CD14-positive monocyte (primary cell): ENCODE data around the gene RANBP17. TPM values are rescaled to one million over a fixed set of nuclear protein-coding genes. Genes with fewer than 3 reads are reported as not detected.

Source experiments
- DNase-seq, 3 donors: peaks; one replicate each; pipeline ENCODE4 v3.0.0-alpha.2; 2011 to 2022
- H2AFZ ChIP-seq: 2 replicates; pipeline ENCODE4 v1.6.0; 2012; ENCODE audit warnings: mild to moderate bottlenecking, low read depth, low read length, inconsistent platforms; ENCODE audit not compliant: insufficient read depth, poor library complexity, severe bottlenecking
- H3K27ac ChIP-seq, 2 donors: 1 replicate in 1 of 2; 2 replicates in 1 of 2; pipeline ENCODE4 v1.5.1; 2012 to 2013; ENCODE audit warnings: low read length in 2 of 2, control low read depth in 1 of 2, inconsistent platforms in 1 of 2, low read depth in 1 of 2, mild to moderate bottlenecking in 1 of 2
- H3K27me3 ChIP-seq, 2 donors: one replicate each; pipeline versions ENCODE4 v1.6.0 to v1.6.1; 2011 to 2013; ENCODE audit warnings: low read length in 2 of 2; ENCODE audit not compliant: control insufficient read depth in 2 of 2, insufficient read depth in 2 of 2
- H3K36me3 ChIP-seq, 2 donors: replicated peaks in 1 of 2; 1 replicate in 1 of 2; 2 replicates in 1 of 2; pipeline versions ENCODE4 v1.5.1 to v1.6.1; 2012 to 2013; ENCODE audit warnings: low read length in 2 of 2, control low read depth in 1 of 2, inconsistent platforms in 1 of 2, mild to moderate bottlenecking in 1 of 2; ENCODE audit not compliant: insufficient read depth in 2 of 2, control insufficient read depth in 1 of 2
- H3K4me1 ChIP-seq, 2 donors: 1 replicate in 1 of 2; 2 replicates in 1 of 2; pipeline versions ENCODE4 v1.5.1 to v1.6.1; 2012 to 2013; ENCODE audit warnings: low read length in 2 of 2, control low read depth in 1 of 2, inconsistent platforms in 1 of 2, mild to moderate bottlenecking in 1 of 2, moderate library complexity in 1 of 2; ENCODE audit not compliant: insufficient read depth in 2 of 2, control insufficient read depth in 1 of 2
- H3K4me2 ChIP-seq: replicated peaks from 2 replicates; pipeline ENCODE3; 2012; ENCODE audit warnings: low read length, moderate library complexity, mild to moderate bottlenecking; ENCODE audit not compliant: poor library complexity, severe bottlenecking; ENCODE audit errors: extremely low read depth
- H3K4me3 ChIP-seq, 3 experiments: fragments of 200-600 bp in 1 of 3; sonication (generic) in 1 of 3; replicated peaks in 1 of 3; 1 replicate in 2 of 3; 2 replicates in 1 of 3; pipeline ENCODE4 v1.5.1; 2011 to 2013; ENCODE audit warnings: low read length in 3 of 3, mild to moderate bottlenecking in 3 of 3, control low read depth in 2 of 3, low read depth in 2 of 3, inconsistent platforms in 1 of 3, moderate library complexity in 1 of 3
- H3K79me2 ChIP-seq: 2 replicates; pipeline ENCODE4 v1.6.0; 2012; ENCODE audit warnings: mild to moderate bottlenecking, control low read depth, inconsistent platforms, low read length, moderate library complexity; ENCODE audit not compliant: insufficient read depth
- H3K9ac ChIP-seq: 2 replicates; pipeline ENCODE4 v1.6.0; 2017; ENCODE audit warnings: low read length, mild to moderate bottlenecking; ENCODE audit not compliant: insufficient read depth, poor library complexity, severe bottlenecking
- H3K9me3 ChIP-seq, 2 donors: replicated peaks in 1 of 2; 1 replicate in 1 of 2; 2 replicates in 1 of 2; pipeline versions ENCODE4 v1.5.1 to v1.6.1; 2012 to 2013; ENCODE audit warnings: low read length in 2 of 2, control low read depth in 1 of 2; ENCODE audit not compliant: control insufficient read depth in 1 of 2, insufficient read depth in 1 of 2
- H4K20me1 ChIP-seq: 2 replicates; pipeline ENCODE4 v1.6.0; 2012; ENCODE audit warnings: mild to moderate bottlenecking, low read length, control low read depth, moderate library complexity; ENCODE audit not compliant: insufficient read depth
- H3K27ac Mint-ChIP-seq, 7 donors: one replicate each; pipeline ENCODE4 v1.8.0; 2020; ENCODE audit warnings: mild to moderate bottlenecking in 7 of 7, mixed read lengths in 7 of 7, moderate library complexity in 6 of 7, inconsistent platforms in 2 of 7
- H3K27me3 Mint-ChIP-seq, 3 donors: one replicate each; pipeline ENCODE4 v1.8.0; 2021 to 2022; ENCODE audit warnings: low read depth in 3 of 3, mild to moderate bottlenecking in 3 of 3, mixed read lengths in 3 of 3, moderate library complexity in 3 of 3, inconsistent platforms in 1 of 3
- H3K36me3 Mint-ChIP-seq, 2 donors: one replicate each; pipeline ENCODE4 v1.8.0; 2020; ENCODE audit warnings: mixed read lengths in 2 of 2, inconsistent platforms in 1 of 2, mild to moderate bottlenecking in 1 of 2
- H3K4me1 Mint-ChIP-seq: one replicate; pipeline ENCODE4 v1.8.0; 2020; ENCODE audit warnings: mild to moderate bottlenecking, mixed read lengths
- H3K4me3 Mint-ChIP-seq, 2 donors: one replicate each; pipeline ENCODE4 v1.8.0; 2020; ENCODE audit warnings: mild to moderate bottlenecking in 2 of 2, mixed read lengths in 2 of 2, moderate library complexity in 1 of 2
- H3K9me3 Mint-ChIP-seq, 7 donors: one replicate each; pipeline ENCODE4 v1.8.0; 2020 to 2022; ENCODE audit warnings: mixed read lengths in 7 of 7, mild to moderate bottlenecking in 6 of 7, moderate library complexity in 6 of 7, inconsistent platforms in 2 of 7
- CTCF ChIP-seq: fragments of 200-600 bp; IDR thresholded peaks from one replicate; pipeline ENCODE4 v1.8.0; 2022; ENCODE audit warnings: antibody characterized with exemption, mild to moderate bottlenecking
- WGBS: methylation state at CpG from one replicate; pipeline ENCODE4 v1.1.5; 2013; ENCODE audit warnings: missing lambda C conversion rate; ENCODE audit not compliant: insufficient coverage; 5-methylcytosine and 5-hydroxymethylcytosine counted together
- intact Hi-C, 2 donors: fragments of 100-400 bp; cut with micrococcal nuclease; formaldehyde crosslinking; loops; one replicate each; pipeline versions ENCODE4 v1.15.0 to v1.15.1; 2023
- polyA plus RNA-seq, 3 donors: library from polyadenylated mRNA; depleted of rRNA in 1 of 3; unstranded in 2 of 3; stranded (reverse) in 1 of 3; fragments of 300-500 nt in 2 of 3; fragments of >200 nt in 1 of 3; fragmentation: Illumina TruSeq in 2 of 3; gene quantifications; 1 replicate in 2 of 3; 2 replicates in 1 of 3; pipeline ENCODE4 v1.2.3, GENCODE V29; 2012 to 2021

The RANBP17 gene
- polyA plus RNA-seq, 3 donors = 0.07 to 0.13 TPM; not detected in 1

- intact Hi-C loops = no loop called here
- no peak overlapping the region for H2AFZ ChIP-seq
- no peak overlapping the region for H3K9ac ChIP-seq
- no peaks in the 10 kb centered on the region for H3K4me1 ChIP-seq
- H3K27ac ChIP-seq = no peak overlapping the region
- no peaks in the 10 kb centered on the region for H4K20me1 ChIP-seq
- no peak for TF ChIP-seq CTCF
- H3K4me1 Mint-ChIP-seq = no peaks in the 10 kb centered on the region
- H3K9me3 ChIP-seq = no peaks in the 10 kb centered on the region
- no peaks in the 10 kb centered on the region for H3K27me3 ChIP-seq
- no peaks in the 10 kb centered on the region for H3K27me3 Mint-ChIP-seq
- H3K4me2 ChIP-seq = no peak overlapping the region
- peaks cover 0 to 5% (median 0%) of the 10 kb centered on the region in 7 donors for H3K9me3 Mint-ChIP-seq
- no peaks in the 10 kb centered on the region for H3K36me3 Mint-ChIP-seq
- no peaks in the 10 kb centered on the region for H3K36me3 ChIP-seq
- no peak overlapping the region for H3K27ac Mint-ChIP-seq
- DNase-seq = no peak
- H3K4me3 Mint-ChIP-seq = no peak overlapping the region
- no peak overlapping the region for H3K4me3 ChIP-seq
- no peaks in the 10 kb centered on the region for H3K79me2 ChIP-seq
These were observed 131.7 kb downstream of the RANBP17 start for GRCh38 chr5:170993476-170993875.

GRCh38 chr5:171010086-171010485 is 148.3 kb downstream of the RANBP17 start:
- no peaks in the 10 kb centered on the region for H3K79me2 ChIP-seq
- no peaks in the 10 kb centered on the region for H3K36me3 Mint-ChIP-seq

More at GRCh38 chr5:171010086-171010485, 148.3 kb downstream of the RANBP17 start:
- no peak overlapping the region for H3K4me3 ChIP-seq
- DNase-seq = peak in 1 of 3 donors; percentile 4
- no peaks in the 10 kb centered on the region for H3K36me3 ChIP-seq
- no peak overlapping the region for H3K4me2 ChIP-seq
- Mint-ChIP-seq H3K27me3 (peaks cover 0 to 2% (median 0%) of the 10 kb centered on the region in 3 donors), H3K4me1 (peaks cover 14% of the 10 kb centered on the region), H3K4me3 (no peak overlapping the region), H3K9me3 (peaks cover 5 to 12% (median 6%) of the 10 kb centered on the region in 7 donors), H3K27ac (peak overlapping the region in 1 of 7 donors; percentile 68)
- H2AFZ ChIP-seq = no peak overlapping the region
- H3K9ac ChIP-seq = no peak overlapping the region
- H4K20me1 ChIP-seq = no peaks in the 10 kb centered on the region
- no peak overlapping the region for H3K27ac ChIP-seq
- peaks cover 0 to 5% of the 10 kb centered on the region in 2 donors for H3K4me1 ChIP-seq
- no peak for TF ChIP-seq CTCF
- H3K9me3 ChIP-seq = peaks cover 0 to 6% of the 10 kb centered on the region in 2 donors
- no CpG with 5 or more reads among the region's 3 CpGs for WGBS
- H3K27me3 ChIP-seq = no peaks in the 10 kb centered on the region
- intact Hi-C loops = no loop called here
